ENCODE data around the gene UBE2G2.

Gene UBE2G2

GRCh38 chr21:44801468-44802395, at the start of gene UBE2G2:
Gene UBE2G2, minus strand, starts transcription at chr21:44801820. Its CDS starts 72 bp downstream, at chr21:44801748.
- TF ChIP-seq CTCF (IDR thresholded peaks at IDR 0.05; ENCODE audit: low read depth, low read length), result no peak
- DNase-seq (ENCODE audit: extremely low read depth, low read depth), result no peak

DNA sequence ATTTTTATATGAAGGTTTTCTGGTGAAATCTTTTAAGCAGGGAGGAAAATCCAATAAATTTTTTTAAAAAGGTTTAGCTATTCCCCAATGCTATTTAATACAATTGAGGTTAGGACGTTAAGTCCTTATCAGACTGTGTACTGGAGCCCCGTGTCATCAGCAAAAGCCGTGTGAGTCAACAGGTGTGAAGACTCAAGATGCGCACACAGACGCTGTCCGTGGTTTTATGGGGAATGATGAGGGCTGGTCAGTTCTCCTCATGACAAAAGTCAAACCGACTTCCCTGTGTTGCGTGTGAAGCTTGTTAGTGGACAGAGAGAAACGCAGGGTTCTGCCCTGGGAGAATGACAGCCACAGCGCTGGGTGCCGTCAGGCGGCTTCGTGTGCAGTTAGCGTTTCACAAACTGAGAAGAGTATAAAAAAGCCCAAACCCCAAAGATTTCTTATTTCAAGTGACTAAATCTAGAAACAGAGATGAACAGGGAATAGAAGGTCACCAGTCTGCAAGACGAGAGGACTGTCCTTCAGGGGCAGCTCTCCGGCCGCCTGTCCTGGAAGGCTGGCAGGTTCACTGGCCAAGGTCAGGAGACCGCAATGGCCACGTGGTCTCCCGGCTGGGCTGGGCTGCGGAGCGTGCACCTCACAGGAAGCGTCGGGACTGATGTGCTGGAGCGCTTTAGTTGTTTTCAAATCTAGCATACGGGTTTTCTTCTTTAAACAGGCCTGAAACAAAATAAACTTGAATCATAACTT, 49.5 kb upstream of the UBE2G2 start:
- no peak for DNase-seq (ENCODE audit: extremely low read depth, low read depth)
- no peak for TF ChIP-seq CTCF (IDR thresholded peaks at IDR 0.05; ENCODE audit: low read depth, low read length)

GRCh38 chr21:44850208-44850800, 48.7 kb upstream of the UBE2G2 start:
- DNase-seq (ENCODE audit: extremely low read depth, low read depth), result no peak
- no peak for TF ChIP-seq CTCF (IDR thresholded peaks at IDR 0.05; ENCODE audit: low read depth, low read length)

DNA sequence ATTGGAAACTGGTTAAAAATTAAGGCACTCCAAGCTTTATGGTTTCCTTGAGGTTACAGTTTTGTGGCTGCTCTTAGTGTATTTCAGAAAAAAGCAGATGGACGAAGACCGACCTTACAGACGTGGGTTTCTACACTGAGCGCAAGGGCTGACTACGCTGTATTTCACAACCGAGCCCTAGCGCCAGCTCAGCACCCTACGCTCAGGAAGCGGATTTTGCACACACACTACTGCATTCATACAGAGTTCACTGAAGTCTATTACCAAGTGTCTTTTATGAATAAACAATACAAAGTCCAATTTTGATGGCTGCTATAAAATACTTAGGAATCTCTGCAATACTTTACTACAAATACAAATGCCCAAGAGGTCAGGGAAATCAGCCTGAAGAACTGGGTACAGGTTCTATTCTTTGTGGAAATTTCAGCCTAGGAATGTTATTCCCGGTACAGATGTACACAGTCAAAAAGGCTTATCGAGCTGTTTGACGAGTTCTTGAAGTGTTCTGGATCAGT, 48.1 kb upstream of the UBE2G2 start:
- DNase-seq (ENCODE audit: extremely low read depth, low read depth), result no peak
- TF ChIP-seq CTCF (IDR thresholded peaks at IDR 0.05; ENCODE audit: low read depth, low read length), result no peak

GRCh38 chr21:44848821-44849521, 47.4 kb upstream of the UBE2G2 start:
- no peak for TF ChIP-seq CTCF (IDR thresholded peaks at IDR 0.05; ENCODE audit: low read depth, low read length)
- no peak for DNase-seq (ENCODE audit: extremely low read depth, low read depth)

GRCh38 chr21:44847261-44848056, 45.8 kb upstream of the UBE2G2 start:
- TF ChIP-seq CTCF (IDR thresholded peaks at IDR 0.05; ENCODE audit: low read depth, low read length), result no peak
- no peak for DNase-seq (ENCODE audit: extremely low read depth, low read depth)

Measured in AG09319 (cell line).